ENCODE results near the gene TRIP12.

GRCh38 chr2:229798446-229799155, 123.2 kb downstream of the TRIP12 start:
- no peak for TF ChIP-seq FOXK2 (IDR thresholded peaks at IDR 0.05)
- TF ChIP-seq ZNF384 (IDR thresholded peaks at IDR 0.05): no peak
- TF ChIP-seq SUZ12 (IDR thresholded peaks at IDR 0.05): no peak

Data from HEK293T (cell line).